ENCODE measurements around the gene LCAT. TPM values are rescaled to one million over a fixed set of nuclear protein-coding genes. Genes with fewer than 3 reads are reported as not detected.
"Not testable (repeated sequence)": the region's sequence is repeated elsewhere in the genome, so short reads cannot be mapped to it uniquely, and the experiment has no call there.

The LCAT gene
- total RNA-seq, 2 donors from 2014 or later, result 6.9 to 17.4 TPM

DNA sequence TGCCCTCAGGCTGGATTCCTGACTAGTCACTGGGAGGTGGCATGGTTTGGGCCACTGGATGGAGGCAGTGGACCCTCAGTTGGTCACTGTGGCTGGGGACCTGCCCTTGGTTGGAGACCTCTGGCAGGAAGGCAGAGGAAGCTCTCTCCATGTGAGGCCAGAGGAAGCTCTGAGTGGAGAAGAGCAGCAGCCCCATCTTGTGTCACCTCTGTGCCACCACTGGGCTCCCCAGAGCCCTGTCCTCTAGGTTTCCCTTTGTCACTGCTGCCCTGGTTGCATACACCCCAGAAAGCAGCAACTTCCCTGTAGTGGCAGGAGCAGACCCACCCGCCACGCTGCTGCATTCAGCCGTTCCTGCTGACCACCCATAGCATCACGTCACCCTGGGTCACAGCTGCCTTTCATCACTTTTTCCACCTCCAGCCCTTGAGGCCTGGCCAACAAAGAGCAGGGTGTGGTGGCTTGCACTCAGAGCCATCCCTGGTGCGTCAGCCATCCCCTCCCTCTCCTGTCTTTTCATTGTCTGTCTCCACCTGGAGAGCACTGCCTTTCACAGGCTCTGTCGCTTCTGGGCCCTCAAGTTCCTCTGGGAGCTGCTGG lies 24.2 kb downstream of the LCAT start:
- TF ChIP-seq POLR2AphosphoS5 (IDR thresholded peaks at IDR 0.05), result no peak
- TF ChIP-seq POLR2A (IDR thresholded peaks at IDR 0.05), result no peak
- TF ChIP-seq, protein P1, sequence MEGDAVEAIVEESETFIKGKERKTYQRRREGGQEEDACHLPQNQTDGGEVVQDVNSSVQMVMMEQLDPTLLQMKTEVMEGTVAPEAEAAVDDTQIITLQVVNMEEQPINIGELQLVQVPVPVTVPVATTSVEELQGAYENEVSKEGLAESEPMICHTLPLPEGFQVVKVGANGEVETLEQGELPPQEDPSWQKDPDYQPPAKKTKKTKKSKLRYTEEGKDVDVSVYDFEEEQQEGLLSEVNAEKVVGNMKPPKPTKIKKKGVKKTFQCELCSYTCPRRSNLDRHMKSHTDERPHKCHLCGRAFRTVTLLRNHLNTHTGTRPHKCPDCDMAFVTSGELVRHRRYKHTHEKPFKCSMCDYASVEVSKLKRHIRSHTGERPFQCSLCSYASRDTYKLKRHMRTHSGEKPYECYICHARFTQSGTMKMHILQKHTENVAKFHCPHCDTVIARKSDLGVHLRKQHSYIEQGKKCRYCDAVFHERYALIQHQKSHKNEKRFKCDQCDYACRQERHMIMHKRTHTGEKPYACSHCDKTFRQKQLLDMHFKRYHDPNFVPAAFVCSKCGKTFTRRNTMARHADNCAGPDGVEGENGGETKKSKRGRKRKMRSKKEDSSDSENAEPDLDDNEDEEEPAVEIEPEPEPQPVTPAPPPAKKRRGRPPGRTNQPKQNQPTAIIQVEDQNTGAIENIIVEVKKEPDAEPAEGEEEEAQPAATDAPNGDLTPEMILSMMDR (IDR thresholded peaks at IDR 0.05), result no peak
- Histone ChIP-seq H3K9me3 (no peaks in the 10 kb centered on the region), H3K27me3 (replicated peaks; ENCODE audit: insufficient read depth) (no peaks in the 10 kb centered on the region), H3K4me1 (replicated peaks) (no peaks in the 10 kb centered on the region), H3K36me3 (no peaks in the 10 kb centered on the region), H3K4me3 (no peak overlapping the region), H3K27ac (no peak overlapping the region)
- intact Hi-C loops (cut with DNase I), result no loop called here
- no peak for DNase-seq (ENCODE audit: low spot score)
- WGBS, result 72% methylated on average over 6 of the region's 6 CpGs

DNA sequence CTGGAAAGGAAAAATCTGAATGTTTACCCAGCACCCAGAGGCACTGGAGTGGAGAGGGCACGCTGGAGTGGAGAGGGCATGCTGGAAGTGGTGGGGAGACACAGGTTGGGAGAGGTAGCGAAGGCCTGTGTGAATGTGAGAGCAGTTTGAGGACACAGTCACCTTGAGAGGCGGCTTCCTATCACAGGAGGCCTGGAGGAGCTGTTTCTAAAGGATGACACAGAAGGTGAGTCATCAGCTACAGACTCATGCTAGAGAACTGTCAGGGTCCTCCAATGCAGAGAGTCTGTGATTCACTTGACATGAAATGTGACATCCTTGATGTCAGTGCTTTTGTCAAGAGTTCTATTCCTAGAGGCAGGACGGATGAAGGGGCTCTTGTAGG lies 26.1 kb downstream of the LCAT start:
- DNase-seq (ENCODE audit: low spot score), result no peak
- TF ChIP-seq POLR2A (IDR thresholded peaks at IDR 0.05), result no peak
- TF ChIP-seq, protein P1 (IDR thresholded peaks at IDR 0.05), result no peak
- no peak for TF ChIP-seq POLR2AphosphoS5 (IDR thresholded peaks at IDR 0.05)
- Histone ChIP-seq H3K36me3 (no peaks in the 10 kb centered on the region), H3K9me3 (no peaks in the 10 kb centered on the region), H3K4me1 (replicated peaks) (no peaks in the 10 kb centered on the region), H3K4me3 (no peak overlapping the region), H3K27ac (peak overlapping the region in 1 of 2 donors; percentile 14), H3K27me3 (replicated peaks; ENCODE audit: insufficient read depth) (no peaks in the 10 kb centered on the region)
- intact Hi-C loops (cut with DNase I), result no loop called here
- WGBS, result 66% methylated on average over 4 of the region's 4 CpGs

DNA sequence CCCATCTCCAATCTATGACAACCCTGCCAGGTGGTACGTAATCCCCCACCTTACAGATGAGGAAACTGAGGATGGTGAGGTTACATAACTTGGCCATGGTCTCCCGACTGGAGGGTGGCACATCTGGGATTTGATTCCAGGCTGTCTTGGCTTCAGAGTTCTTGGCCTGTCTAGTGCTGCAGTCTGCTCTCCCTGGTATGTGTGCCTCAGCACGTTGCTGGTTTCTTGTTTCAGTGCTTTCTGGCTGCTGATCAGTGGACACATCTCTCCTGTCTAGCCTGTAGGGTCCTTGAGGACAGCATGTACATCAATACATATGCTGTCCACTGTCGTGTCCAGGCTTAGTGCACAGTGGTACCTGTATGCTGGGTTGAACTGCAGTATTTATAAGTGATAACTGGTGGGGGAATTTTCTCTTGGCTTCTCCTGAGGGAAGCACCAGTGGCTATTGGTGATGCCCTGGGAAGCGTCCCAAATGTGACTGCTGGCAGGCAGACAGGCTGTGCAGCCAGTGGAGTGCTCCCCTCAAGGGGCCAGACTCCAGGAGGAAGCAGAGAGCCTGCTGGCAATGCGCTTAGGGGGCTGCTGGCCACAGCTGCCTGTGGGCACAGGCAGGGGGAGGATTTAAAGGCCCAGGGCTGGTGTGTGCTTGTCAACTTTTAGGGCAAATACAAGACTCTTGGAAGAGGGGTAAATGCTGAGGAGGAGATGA lies 26.6 kb downstream of the LCAT start:
- H3K9me3 ChIP-seq, result no peaks in the 10 kb centered on the region
- DNase-seq (ENCODE audit: low spot score), result no peak
- intact Hi-C loops (cut with DNase I), result no loop called here
- no peak overlapping the region for H3K4me3 ChIP-seq
- H3K27me3 ChIP-seq (replicated peaks; ENCODE audit: insufficient read depth), result no peaks in the 10 kb centered on the region
- H3K4me1 ChIP-seq (replicated peaks), result no peaks in the 10 kb centered on the region
- TF ChIP-seq POLR2A (IDR thresholded peaks at IDR 0.05) (no peak), POLR2AphosphoS5 (IDR thresholded peaks at IDR 0.05) (no peak)
- TF ChIP-seq, protein P1 (IDR thresholded peaks at IDR 0.05), result no peak
- 25% methylated on average over 6 of the region's 6 CpGs for WGBS
- no peaks in the 10 kb centered on the region for H3K36me3 ChIP-seq
- H3K27ac ChIP-seq, result peak overlapping the region in 1 of 2 donors; percentile 14

DNA sequence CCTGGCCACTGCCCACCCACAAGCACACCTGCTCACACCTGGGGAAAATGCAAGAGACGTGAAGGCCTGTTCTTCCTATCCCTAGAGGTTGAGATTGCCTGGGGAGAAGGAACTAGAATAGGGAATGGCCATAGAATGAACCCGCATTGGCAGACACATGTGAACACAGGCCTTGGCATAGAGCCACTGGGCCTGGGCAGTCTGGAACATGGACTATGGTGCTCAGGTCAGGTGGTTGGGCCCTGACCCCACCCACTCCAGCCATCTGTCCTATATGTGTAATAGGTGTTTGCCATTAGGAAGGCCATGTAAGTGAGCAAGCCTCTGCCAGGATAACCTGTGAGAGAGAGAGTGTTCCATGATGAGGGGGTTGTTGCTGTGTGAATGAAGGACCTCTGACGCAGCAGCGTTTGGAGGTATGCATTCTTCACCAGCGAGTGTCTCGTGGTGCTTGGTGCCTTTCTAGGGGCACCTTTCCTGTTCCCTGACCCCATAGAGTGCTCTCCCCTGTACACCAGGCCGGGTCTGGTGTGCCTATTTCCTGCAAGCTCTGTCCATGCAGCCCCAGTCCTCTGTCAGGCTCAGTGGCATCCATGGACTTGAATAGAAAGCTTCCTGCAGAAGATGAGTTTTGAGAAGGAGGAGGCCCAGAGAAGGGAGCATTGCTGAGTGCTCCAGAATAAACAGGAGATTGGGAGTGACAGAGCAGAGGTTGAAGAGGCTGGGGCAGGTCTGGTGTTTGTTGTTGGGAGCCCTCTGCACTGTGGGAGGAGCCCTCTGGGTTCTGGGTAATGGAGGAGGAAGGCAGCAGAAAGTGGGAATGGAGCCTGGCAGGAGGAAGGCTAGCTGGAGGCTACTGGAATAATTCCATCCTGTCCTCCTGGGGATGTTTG lies 27.8 kb downstream of the LCAT start:
- DNase-seq (ENCODE audit: low spot score), result no peak
- Histone ChIP-seq H3K27ac (no peak overlapping the region), H3K27me3 (replicated peaks; ENCODE audit: insufficient read depth) (no peaks in the 10 kb centered on the region), H3K9me3 (no peaks in the 10 kb centered on the region), H3K36me3 (no peaks in the 10 kb centered on the region), H3K4me3 (no peak overlapping the region), H3K4me1 (replicated peaks) (no peaks in the 10 kb centered on the region)
- intact Hi-C loops (cut with DNase I), result no loop called here
- TF ChIP-seq POLR2A (IDR thresholded peaks at IDR 0.05) (no peak), POLR2AphosphoS5 (IDR thresholded peaks at IDR 0.05) (no peak)
- TF ChIP-seq, protein P1 (IDR thresholded peaks at IDR 0.05), result no peak
- WGBS, result 66% methylated on average over 7 of the region's 7 CpGs

DNA sequence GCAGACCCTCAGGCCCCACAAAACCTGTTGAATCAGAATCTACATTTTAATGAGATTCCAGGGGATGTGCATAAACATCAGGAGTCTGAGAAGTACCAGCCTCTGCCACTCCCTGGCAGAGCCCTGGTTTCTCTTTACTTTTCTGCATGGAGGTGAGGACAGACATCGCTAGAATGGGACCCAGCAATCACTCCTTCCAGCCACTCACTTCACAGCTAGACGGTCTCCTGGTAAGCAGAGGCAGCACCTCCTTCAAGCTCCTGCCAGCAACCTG lies 28.5 kb downstream of the LCAT start:
- H3K4me1 ChIP-seq (replicated peaks); H3K36me3 ChIP-seq; H3K27ac ChIP-seq; H3K27me3 ChIP-seq (replicated peaks; ENCODE audit: insufficient read depth); H3K4me3 ChIP-seq; DNase-seq (ENCODE audit: low spot score); H3K9me3 ChIP-seq; intact Hi-C loops (cut with DNase I): not testable (repeated sequence)
- WGBS, result 27% methylated on average over 2 of the region's 2 CpGs

All from prostate gland (tissue), 2 donors.